GM12892 (cell line): ENCODE data around the gene OR2F2.

Experiments
- DNase-seq: peaks from one replicate; pipeline ENCODE4 v3.0.0; 2011; ENCODE audit not compliant: insufficient read length
- FAIRE-seq: peaks from 2 replicates; lab custom pipeline; 2011; peaks lifted over from hg19 to GRCh38; lab: Jason Lieb, UNC
- POLR2A ChIP-seq: IDR thresholded peaks from 2 replicates; pipeline ENCODE4 v1.6.1; 2011; ENCODE audit warnings: low read depth, low read length, control low read depth
- POLR2AphosphoS5 ChIP-seq: IDR thresholded peaks from 2 replicates; pipeline ENCODE4 v1.6.1; 2011; ENCODE audit warnings: low read depth, low read length, control low read depth
- TAF1 ChIP-seq: IDR thresholded peaks from 2 replicates; pipeline ENCODE4 v1.6.1; 2011; ENCODE audit warnings: low read depth, mild to moderate bottlenecking, control low read depth, low read length, borderline replicate concordance

Gene OR2F2

GRCh38 chr7:143901332-143901667 is 33.7 kb upstream of the OR2F2 start:
- no peak for TF ChIP-seq POLR2AphosphoS5
- TF ChIP-seq TAF1, result no peak
- TF ChIP-seq POLR2A, result no peak
- no peak for DNase-seq
- peak; percentile 57 for FAIRE-seq

- peak; percentile 58 for FAIRE-seq
- DNase-seq, result peak; percentile 81
Measured at GRCh38 chr7:143901668-143902331, 33.2 kb upstream of the OR2F2 start, which contains the start of gene TCAF1. Gene TCAF1 (minus strand): TSS chr7:143902176. CDS start chr7:143876608, 25,568 bp downstream.

GRCh38 chr7:143902332-143902899 is 32.6 kb upstream of the OR2F2 start:
- FAIRE-seq, result no peak
- no peak for TF ChIP-seq POLR2AphosphoS5
- no peak for TF ChIP-seq POLR2A
- TF ChIP-seq TAF1, result no peak
- DNase-seq, result no peak

More at GRCh38 chr7:143901668-143902331, 33.2 kb upstream of the OR2F2 start, which contains the start of gene TCAF1:
- TF ChIP-seq TAF1 (no peak), POLR2A (peak; percentile 51; the same call in 1 of the 2 replicates), POLR2AphosphoS5 (peak; percentile 44; the same call in 1 of the 2 replicates)

- TF ChIP-seq TAF1, result no peak
- TF ChIP-seq POLR2A, result no peak
- no peak for TF ChIP-seq POLR2AphosphoS5
- no peak for FAIRE-seq
- DNase-seq, result no peak
Measured at GRCh38 chr7:143905509-143905908, 29.5 kb upstream of the OR2F2 start.

GRCh38 chr7:143906151-143906550 is 28.9 kb upstream of the OR2F2 start:
- FAIRE-seq, result no peak
- no peak for DNase-seq
- TF ChIP-seq TAF1 (no peak), POLR2AphosphoS5 (no peak), POLR2A (no peak)

GRCh38 chr7:143906895-143907294 is 28.1 kb upstream of the OR2F2 start:
- no peak for TF ChIP-seq POLR2AphosphoS5
- no peak for TF ChIP-seq POLR2A
- TF ChIP-seq TAF1, result no peak
- FAIRE-seq (no peak), DNase-seq (no peak)

- DNase-seq (no peak), FAIRE-seq (no peak)
- TF ChIP-seq TAF1, result no peak
- no peak for TF ChIP-seq POLR2A
- TF ChIP-seq POLR2AphosphoS5, result no peak
Measured at GRCh38 chr7:143908120-143908519, 26.9 kb upstream of the OR2F2 start.

GRCh38 chr7:143909863-143910262 is 25.2 kb upstream of the OR2F2 start:
- FAIRE-seq, result no peak
- no peak for DNase-seq
- TF ChIP-seq POLR2AphosphoS5 (no peak), TAF1 (no peak), POLR2A (no peak)

- FAIRE-seq (no peak), DNase-seq (no peak)
- TF ChIP-seq TAF1 (no peak), POLR2A (no peak), POLR2AphosphoS5 (no peak)
Measured at GRCh38 chr7:143910473-143911248, 24.4 kb upstream of the OR2F2 start.

GRCh38 chr7:143913945-143914615 is 21.0 kb upstream of the OR2F2 start:
- no peak for DNase-seq
- FAIRE-seq, result no peak
- TF ChIP-seq POLR2A (no peak), POLR2AphosphoS5 (no peak), TAF1 (no peak)

- FAIRE-seq (no peak), DNase-seq (no peak)
- TF ChIP-seq POLR2A (no peak), TAF1 (no peak), POLR2AphosphoS5 (no peak)
Measured at GRCh38 chr7:143914938-143915652, 19.9 kb upstream of the OR2F2 start.

- TF ChIP-seq POLR2AphosphoS5, result no peak
- no peak for TF ChIP-seq POLR2A
- TF ChIP-seq TAF1, result no peak
- DNase-seq, result no peak
- no peak for FAIRE-seq
Measured at GRCh38 chr7:143924851-143925250, 10.2 kb upstream of the OR2F2 start.
